ENCODE data around the gene DENND5A. TPM values are rescaled to one million over a fixed set of nuclear protein-coding genes. Genes with fewer than 3 reads are reported as not detected.
"Not testable (repeated sequence)": the region's sequence is repeated elsewhere in the genome, so short reads cannot be mapped to it uniquely, and the experiment has no call there.

The DENND5A gene
- total RNA-seq, 1 donor from 2014 or later, result 15.5 TPM

DNA sequence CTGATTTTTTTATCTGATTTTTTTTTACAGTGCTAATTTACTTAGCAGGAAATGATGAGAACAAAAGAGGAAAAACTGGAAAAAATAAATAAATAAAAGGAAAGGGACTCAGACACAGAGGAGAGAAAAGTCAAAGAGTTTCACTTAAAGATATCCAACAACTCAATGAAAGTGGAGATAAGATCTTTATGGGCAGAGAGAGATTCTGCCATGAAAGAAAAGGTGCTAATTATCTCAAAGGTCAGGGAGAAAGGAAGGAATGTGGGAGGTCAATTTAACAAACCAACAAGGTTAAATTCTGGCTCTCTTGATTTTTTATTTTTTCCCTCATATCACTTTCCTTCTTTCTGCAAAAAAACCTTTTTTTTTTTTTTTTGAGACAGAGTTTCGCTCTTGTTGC lies 86.0 kb downstream of the DENND5A start:
- ATAC-seq, result no peak

GRCh38 chr11:9178716-9179115 lies 86.4 kb downstream of the DENND5A start:
- ATAC-seq, result no peak

More for the DNA sequence above, 86.0 kb downstream of the DENND5A start:
- DNase-seq (ENCODE audit: low spot score), result no peak

DNA sequence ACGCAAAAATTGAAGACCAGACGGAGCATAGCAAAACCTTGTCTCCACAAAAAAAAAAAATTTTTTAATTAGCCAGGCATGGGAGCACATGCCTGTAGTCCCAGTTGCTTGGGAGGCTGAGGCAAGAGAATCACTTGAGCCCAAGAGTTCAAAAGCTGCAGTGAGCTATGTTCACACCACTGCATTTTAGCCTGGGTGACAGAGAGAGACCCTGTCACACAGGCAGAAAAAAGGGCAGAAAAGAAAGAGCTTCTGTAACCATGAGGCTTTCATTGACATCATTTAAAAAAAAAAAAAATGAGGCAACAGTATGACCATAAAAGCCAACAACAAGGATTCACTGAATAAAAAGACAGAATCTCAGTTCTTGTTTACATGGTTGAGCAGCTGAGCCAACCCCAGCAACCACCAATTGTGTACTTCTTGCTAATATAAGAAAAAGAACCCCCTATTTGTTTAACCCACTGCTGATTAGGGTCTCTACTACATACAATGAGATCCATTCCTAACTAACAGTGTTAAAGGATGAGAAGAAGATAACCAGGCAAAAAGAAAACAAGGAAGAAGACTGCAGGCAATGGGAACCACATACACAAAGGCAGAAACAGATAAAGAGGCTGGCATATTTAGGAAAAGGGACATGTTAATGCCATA lies 87.6 kb downstream of the DENND5A start:
- DNase-seq (ENCODE audit: low spot score) (no peak), ATAC-seq (no peak)

More at GRCh38 chr11:9178716-9179115, 86.4 kb downstream of the DENND5A start:
- no peak for DNase-seq (ENCODE audit: low spot score)

DNA sequence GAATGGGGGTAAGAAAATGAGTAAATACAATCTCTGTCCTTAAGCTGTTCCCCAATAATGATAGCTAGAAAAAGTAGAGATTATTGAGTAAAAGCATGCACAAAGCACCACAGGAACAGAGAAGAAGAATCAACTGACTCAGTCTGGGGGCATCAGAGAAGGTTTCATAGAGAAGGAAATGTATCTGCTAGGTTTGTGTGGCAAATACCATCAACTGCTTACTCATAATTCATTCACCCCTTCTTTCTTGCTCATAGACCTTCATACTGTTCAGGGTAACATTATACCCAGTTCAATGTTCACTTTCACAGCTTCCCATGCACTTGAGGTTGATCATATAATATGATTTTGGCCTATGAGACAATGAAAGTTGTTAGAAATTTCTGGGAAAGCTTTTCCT lies 88.6 kb downstream of the DENND5A start:
- DNase-seq (ENCODE audit: low spot score), result no peak

DNA sequence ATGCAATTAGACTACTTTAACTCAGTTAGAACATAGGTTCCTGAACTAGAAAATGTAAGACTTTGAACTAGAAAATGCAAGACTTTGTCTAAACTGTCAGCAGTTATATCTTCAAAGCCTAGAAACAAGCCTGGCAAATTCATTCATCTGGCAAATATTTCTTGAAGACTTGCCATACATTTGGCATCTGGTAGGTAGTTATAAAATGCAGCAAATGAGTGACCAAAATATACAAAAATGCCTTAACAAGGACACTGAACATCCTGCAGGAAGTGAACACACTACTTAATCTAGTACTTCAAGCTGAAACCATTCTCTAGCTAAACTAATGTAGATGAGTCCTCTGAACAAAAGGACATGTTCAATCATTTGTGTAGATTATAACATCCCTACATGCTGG lies 89.0 kb downstream of the DENND5A start:
- no peak for DNase-seq (ENCODE audit: low spot score)
- no peak for ATAC-seq

More for the DNA sequence above, 88.6 kb downstream of the DENND5A start:
- ATAC-seq, result no peak

- DNase-seq (ENCODE audit: low spot score) (no peak), ATAC-seq (no peak)
These were observed 92.8 kb downstream of the DENND5A start for GRCh38 chr11:9172389-9172788.

GRCh38 chr11:9170450-9170849 lies 94.7 kb downstream of the DENND5A start:
- DNase-seq (ENCODE audit: low spot score) (no peak), ATAC-seq (no peak)

DNA sequence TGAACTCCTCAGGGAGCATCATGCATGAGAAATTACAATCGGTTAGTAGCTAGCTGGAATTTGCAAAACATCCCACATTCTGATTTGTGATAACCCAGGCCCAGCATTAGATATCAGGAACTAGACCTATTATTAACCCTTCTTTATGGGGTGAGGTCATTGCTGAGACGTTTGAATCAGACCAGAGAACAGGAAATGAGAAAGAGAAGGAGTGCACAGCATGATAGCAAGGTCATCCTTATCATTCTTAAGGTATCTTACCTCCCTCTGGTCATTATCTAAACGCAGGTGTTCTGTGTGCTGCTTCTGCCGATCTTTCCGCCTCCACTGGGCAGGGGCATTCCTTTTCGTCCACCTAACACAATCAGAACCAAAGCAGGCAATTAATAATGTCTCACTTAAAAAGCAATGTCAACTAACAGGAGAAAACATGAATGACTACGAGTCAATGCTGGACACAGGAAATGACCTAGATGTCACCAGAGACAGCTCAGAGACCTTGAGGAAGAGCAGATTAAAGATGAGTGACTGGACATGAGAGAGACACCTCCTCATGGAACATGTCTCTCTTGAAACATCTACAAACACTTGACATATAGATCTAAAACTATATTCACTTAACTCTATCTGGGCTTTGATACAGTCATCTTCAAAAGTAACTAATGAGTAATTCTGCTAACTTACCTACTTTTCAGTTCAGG lies 95.4 kb downstream of the DENND5A start:
- no peak for ATAC-seq
- no peak for DNase-seq (ENCODE audit: low spot score)

- not testable (repeated sequence) for ATAC-seq; DNase-seq (ENCODE audit: low spot score)
These were observed 103.2 kb downstream of the DENND5A start for GRCh38 chr11:9161991-9162390.

DNA sequence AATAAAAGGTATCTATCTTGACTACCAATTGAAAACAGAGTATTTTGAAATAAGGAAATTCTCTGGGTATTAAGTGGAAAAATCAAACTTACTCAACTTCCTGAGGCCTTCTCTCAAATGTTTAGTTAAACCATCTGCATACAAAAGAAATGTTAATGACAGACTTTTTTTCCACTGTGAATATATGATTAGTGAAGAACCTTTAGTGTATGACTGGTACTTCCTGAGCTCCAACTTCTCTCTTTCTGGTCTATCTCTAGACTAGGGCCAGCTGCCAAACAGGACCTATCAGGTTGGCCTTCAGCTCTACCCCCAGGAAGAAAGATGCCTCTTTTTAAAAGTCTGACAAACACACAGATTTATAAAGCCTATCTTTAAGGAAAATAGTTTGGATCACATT lies 105.0 kb downstream of the DENND5A start:
- no peak for ATAC-seq
- no peak for DNase-seq (ENCODE audit: low spot score)

- no peak for ATAC-seq
- no peak for DNase-seq (ENCODE audit: low spot score)
These were observed 106.2 kb downstream of the DENND5A start for GRCh38 chr11:9158898-9159391.

GRCh38 chr11:9155930-9156329 lies 109.2 kb downstream of the DENND5A start:
- DNase-seq (ENCODE audit: low spot score) (no peak), ATAC-seq (no peak)

- no peak for DNase-seq (ENCODE audit: low spot score)
- peak; percentile 82 for ATAC-seq
These were observed 111.5 kb downstream of the DENND5A start for GRCh38 chr11:9153651-9154050.

GRCh38 chr11:9151631-9152030 lies 113.5 kb downstream of the DENND5A start:
- no peak for DNase-seq (ENCODE audit: low spot score)
- ATAC-seq, result no peak

DNA sequence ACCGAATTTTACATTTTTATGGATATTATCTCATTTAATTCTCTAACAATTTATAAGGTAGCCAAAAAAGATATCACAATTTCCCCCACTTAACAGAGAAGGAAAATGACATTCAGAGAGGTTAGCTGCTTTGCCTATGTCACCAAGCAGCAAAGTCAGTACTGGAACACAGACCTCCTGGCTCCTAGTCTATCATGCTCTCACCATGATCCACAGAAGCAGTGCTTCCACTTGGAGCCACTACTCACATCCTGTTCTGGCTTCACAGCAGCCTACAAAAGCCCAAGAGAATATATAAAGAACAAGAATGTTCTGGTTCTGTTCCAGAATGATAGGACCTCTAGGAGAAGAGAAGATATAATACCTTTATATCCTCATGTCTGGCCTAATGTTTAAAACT lies 114.2 kb downstream of the DENND5A start:
- no peak for DNase-seq (ENCODE audit: low spot score)
- ATAC-seq, result no peak

DNA sequence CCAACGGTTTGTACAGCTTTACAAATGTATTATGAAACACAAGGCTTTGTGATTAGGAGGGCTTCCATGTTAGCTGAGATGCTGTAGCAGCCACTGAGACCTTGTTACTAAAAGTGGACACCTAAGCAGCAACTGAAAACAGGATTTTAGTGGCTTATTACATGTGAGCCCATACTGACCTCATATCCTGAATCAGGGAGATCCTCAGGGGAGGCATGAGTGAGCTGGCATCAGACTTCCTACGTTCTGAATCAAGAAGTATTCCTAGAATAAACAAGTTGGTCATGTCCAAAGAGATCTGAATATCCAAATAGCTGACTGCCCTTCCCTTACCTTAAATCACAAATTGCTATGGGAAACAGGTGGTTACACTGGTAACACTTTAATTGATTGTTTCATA lies 114.6 kb downstream of the DENND5A start:
- ATAC-seq, result no peak
- no peak for DNase-seq (ENCODE audit: low spot score)

- ATAC-seq (no peak), DNase-seq (ENCODE audit: low spot score) (no peak)
These were observed 116.4 kb downstream of the DENND5A start for GRCh38 chr11:9148727-9149126.

- DNase-seq (ENCODE audit: low spot score), result no peak
- ATAC-seq, result no peak
These were observed 117.1 kb downstream of the DENND5A start for GRCh38 chr11:9148035-9148434.

DNA sequence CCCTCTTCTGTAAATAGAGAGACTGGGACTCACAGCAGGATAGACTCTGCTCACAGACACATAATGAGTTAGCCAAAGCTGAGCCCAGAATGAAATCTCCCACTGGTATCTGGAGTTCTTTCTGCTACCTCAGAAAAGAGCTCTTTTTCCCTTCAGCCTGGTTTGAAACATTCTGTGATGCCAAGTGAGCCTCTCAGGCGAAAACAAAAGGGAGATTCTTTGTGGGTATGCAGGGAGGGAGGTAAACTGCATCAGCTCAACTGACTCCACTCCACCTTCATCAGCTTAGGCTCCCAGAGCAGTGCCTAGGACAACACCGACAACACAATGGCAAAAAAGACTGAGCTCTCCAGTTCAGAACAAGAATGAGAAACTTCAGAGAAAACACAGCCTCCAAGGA lies 118.7 kb downstream of the DENND5A start:
- no peak for DNase-seq (ENCODE audit: low spot score)
- no peak for ATAC-seq

- no peak for DNase-seq (ENCODE audit: low spot score)
- ATAC-seq, result no peak
These were observed 119.9 kb downstream of the DENND5A start for GRCh38 chr11:9145283-9145682.

GRCh38 chr11:9144828-9145227 lies 120.3 kb downstream of the DENND5A start:
- DNase-seq (ENCODE audit: low spot score) (no peak), ATAC-seq (no peak)

- ATAC-seq (no peak), DNase-seq (ENCODE audit: low spot score) (no peak)
These were observed 121.4 kb downstream of the DENND5A start for GRCh38 chr11:9143721-9144120.

Measured in left lobe of liver (tissue), 2 donors.